HepG2 (cell line): ENCODE results near the gene DOCK4. TPM values are rescaled to one million over a fixed set of nuclear protein-coding genes. Genes with fewer than 3 reads are reported as not detected.

Source experiments
- ATAC-seq: fragments of 200-7000 bp; cut with Tn5 transposase; 3 replicates; pipeline ENCODE4 v1.9.1; 2020; ENCODE audit warnings: mild to moderate bottlenecking, moderate library complexity
- BruUV-seq: library from RNA; stranded (reverse); fragments of 400-500 nt; replicated peaks from 2 replicates; lab custom pipeline; 2021; lab: Mats Ljungman, UMichigan
- CTCF ChIA-PET: fragments of 300-600 bp; formaldehyde crosslinking; extraction: SDS; loops from one replicate; lab custom pipeline; 2021; ENCODE audit warnings: low total read pairs, inconsistent platforms, low intra/inter-chr PET ratio; lab: Yijun Ruan, JAX
- POLR2A ChIA-PET: fragments of 350-600 bp; sonication (Branson Sonifier 250); formaldehyde crosslinking; loops from one replicate; lab custom pipeline; 2020; ENCODE audit warnings: antibody characterized with exemption, inconsistent platforms; lab: Yijun Ruan, JAX
- DNase-seq: peaks from one replicate; pipeline ENCODE4 v3.0.0-alpha.2; 2015; ENCODE audit warnings: low spot score
- FAIRE-seq: peaks from 3 replicates; lab custom pipeline; 2011; peaks lifted over from hg19 to GRCh38; lab: Jason Lieb, UNC
- H2AFZ ChIP-seq: one replicate; pipeline ENCODE4 v1.6.1; 2011; ENCODE audit warnings: low read length, inconsistent platforms
- H3K27ac ChIP-seq: fragments of 300-600 bp; 3 replicates; pipeline ENCODE4 v1.8.0; 2011; ENCODE audit warnings: mixed run types, mild to moderate bottlenecking, mixed read lengths, low read length, inconsistent platforms; ENCODE audit not compliant: insufficient read depth; ENCODE audit errors: extremely low read length
- H3K27me3 ChIP-seq, 2 experiments: fragments of 200-600 bp in 1 of 2; 2 replicates in 1 of 2; 3 replicates in 1 of 2; pipeline versions ENCODE4 v1.6.0 to v1.8.0; 2011; ENCODE audit warnings: low read length in 2 of 2, mild to moderate bottlenecking in 2 of 2, moderate library complexity in 2 of 2, inconsistent platforms in 1 of 2; ENCODE audit not compliant: insufficient read depth in 2 of 2, control insufficient read depth in 1 of 2
- H3K36me3 ChIP-seq, 2 experiments: fragments of 200-600 bp in 1 of 2; replicated peaks in 1 of 2; 2 replicates in 1 of 2; 3 replicates in 1 of 2; pipeline versions ENCODE4 v1.5.1 to v1.8.0; 2011; ENCODE audit warnings: low read length in 2 of 2, inconsistent platforms in 1 of 2; ENCODE audit not compliant: insufficient read depth in 2 of 2, control insufficient read depth in 1 of 2
- H3K4me1 ChIP-seq: 2 replicates; pipeline ENCODE4 v1.5.1; 2012; ENCODE audit warnings: low read length, inconsistent platforms; ENCODE audit not compliant: insufficient read depth
- H3K4me2 ChIP-seq: 2 replicates; pipeline ENCODE4 v1.6.0; 2011; ENCODE audit warnings: low read depth, low read length, inconsistent platforms
- H3K4me3 ChIP-seq, 3 experiments: fragments of 200-600 bp in 1 of 3; sonication (generic), shearing (Covaris generic) in 1 of 3; replicated peaks in 1 of 3; 2 replicates each; pipeline ENCODE4 v1.5.1; 2011 to 2016; ENCODE audit warnings: low read length in 3 of 3, inconsistent platforms in 2 of 3, low read depth in 2 of 3, mild to moderate bottlenecking in 2 of 3, control low read depth in 1 of 3, mixed read lengths in 1 of 3; ENCODE audit not compliant: insufficient read depth in 1 of 3
- H3K79me2 ChIP-seq: one replicate; pipeline ENCODE4 v1.6.1; 2011; ENCODE audit warnings: low read length, inconsistent platforms; ENCODE audit not compliant: insufficient read depth
- H3K9ac ChIP-seq: 2 replicates; pipeline ENCODE4 v1.6.0; 2011; ENCODE audit warnings: mild to moderate bottlenecking, low read depth, low read length, inconsistent platforms; ENCODE audit not compliant: insufficient read depth
- H3K9me3 ChIP-seq: 2 replicates; pipeline ENCODE4 v1.5.1; 2012; ENCODE audit warnings: mild to moderate bottlenecking, low read length
- H4K20me1 ChIP-seq: 2 replicates; pipeline ENCODE4 v1.6.0; 2011; ENCODE audit warnings: inconsistent platforms, mild to moderate bottlenecking, low read length, moderate library complexity; ENCODE audit not compliant: insufficient read depth
- ATF1 ChIP-seq: IDR thresholded peaks from 2 replicates; pipeline ENCODE4 v1.6.1; 2016; ENCODE audit warnings: mild to moderate bottlenecking, control low read depth
- MZF1 ChIP-seq: sonication (generic); formaldehyde crosslinking; IDR thresholded peaks from 2 replicates; pipeline ENCODE4 v1.8.1; 2023; ENCODE audit warnings: mild to moderate bottlenecking, missing genetic modification reagents, borderline replicate concordance
- POLR2AphosphoS5 ChIP-seq: IDR thresholded peaks from 2 replicates; pipeline ENCODE4 v1.6.1; 2012; ENCODE audit warnings: low read depth, low read length
- SRSF4 ChIP-seq: fragments of 200-400 bp; formaldehyde crosslinking; IDR thresholded peaks from one replicate; pipeline ENCODE4 v1.6.1; 2018; ENCODE audit warnings: mild to moderate bottlenecking, low read depth, low read length, moderate library complexity; ENCODE audit not compliant: poor library complexity, severe bottlenecking
- ZNF446 ChIP-seq: sonication (generic); formaldehyde crosslinking; IDR thresholded peaks from 2 replicates; pipeline ENCODE4 v1.5.0; 2020; ENCODE audit warnings: mild to moderate bottlenecking, missing genetic modification reagents
- ZNF460 ChIP-seq: sonication (generic); formaldehyde crosslinking; IDR thresholded peaks from 2 replicates; pipeline ENCODE4 v1.5.1; 2020; ENCODE audit warnings: missing genetic modification reagents, mild to moderate bottlenecking, borderline replicate concordance
- ZNF792 ChIP-seq: IDR thresholded peaks from 2 replicates; pipeline ENCODE4 v1.6.1; 2016
- ZNF816 ChIP-seq: sonication (generic); formaldehyde crosslinking; IDR thresholded peaks from 2 replicates; pipeline ENCODE4 v1.8.0; 2022; ENCODE audit warnings: missing genetic modification reagents, mild to moderate bottlenecking, borderline replicate concordance
- WGBS: methylation state at CpG from one replicate; pipeline ENCODE4 v1.1.6; 2017; ENCODE audit warnings: low lambda C conversion rate; 5-methylcytosine and 5-hydroxymethylcytosine counted together
- in situ Hi-C: cut with HindIII; loops from 2 replicates; pipeline ENCODE4 v1.10.0; 2017; ENCODE audit warnings: low pct_unique_long_range_greater_than_20kb; ENCODE audit not compliant: extremely low pct_ligation_motif_present
- intact Hi-C: fragments of 100-400 bp; cut with micrococcal nuclease; formaldehyde crosslinking; loops from one replicate; pipeline ENCODE4 v1.10.0; 2022; ENCODE audit not compliant: unreplicated experiment
- polyA plus RNA-seq, 8 experiments: library from polyadenylated mRNA; depleted of rRNA in 3 of 8; stranded (reverse) in 7 of 8; unstranded in 1 of 8; fragments of >200 nt; fragmentation: Illumina TruSeq in 4 of 8; extraction: Trizol in 4 of 8; gene quantifications; 2 replicates each; pipeline versions ENCODE4 v1.2.1 to v1.2.3, GENCODE V29; 2011 to 2016; ENCODE audit warnings: low read depth in 4 of 8, missing spikeins in 1 of 8, mixed read lengths in 1 of 8; ENCODE audit not compliant: insufficient read depth in 1 of 8
- total RNA-seq, 5 experiments: library from RNA; depleted of rRNA; stranded (reverse); fragments of >200 nt; fragmentation: Illumina TruSeq; extraction: Trizol; gene quantifications; 2 replicates each; pipeline ENCODE4 v1.2.3, GENCODE V29; 2016; ENCODE audit warnings: low read depth in 1 of 5
- TF ChIP-seq, protein P1 (sequence below): sonication (generic); formaldehyde crosslinking; IDR thresholded peaks from 2 replicates; pipeline ENCODE4 v1.4.0; 2020; ENCODE audit warnings: missing genetic modification reagents
- TF ChIP-seq, protein P2 (sequence below): IDR thresholded peaks from 2 replicates; pipeline ENCODE4 v1.6.1; 2016; ENCODE audit warnings: missing genetic modification reagents, missing compliant biosample characterization

Gene DOCK4
- total and polyA plus RNA-seq, 2 of the 13 experiments (the other 11 are each of a cell fraction or from before 2014, with no cell fraction given), result 13.5 to 17.4 TPM

DNA sequence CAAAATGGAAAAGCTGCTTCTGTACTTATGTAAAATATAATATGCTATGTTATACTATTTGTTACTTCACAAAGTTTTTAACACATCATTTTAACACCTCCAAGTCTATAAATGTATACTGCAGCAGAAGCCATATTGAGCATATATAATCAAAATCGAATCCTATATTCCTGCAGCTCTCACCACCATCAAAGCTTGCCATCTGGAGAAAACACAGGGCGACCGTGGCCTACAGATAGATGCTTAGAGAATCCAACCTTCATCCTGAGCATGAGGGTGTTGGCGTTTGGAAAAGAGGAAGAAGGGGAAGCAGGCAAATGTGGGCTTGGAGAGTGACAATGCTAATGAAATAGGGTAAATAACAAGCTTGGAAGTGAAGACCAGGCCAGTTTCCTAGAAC, 385.2 kb downstream of the DOCK4 start:
- DNase-seq (no peak), FAIRE-seq (no peak), ATAC-seq (no peak)
- Histone ChIP-seq H2AFZ (no peak overlapping the region), H3K79me2 (no peaks in the 10 kb centered on the region), H3K4me3 (no peak overlapping the region), H3K4me1 (no peaks in the 10 kb centered on the region), H3K27ac (no peak overlapping the region), H3K9me3 (no peaks in the 10 kb centered on the region), H4K20me1 (no peaks in the 10 kb centered on the region), H3K9ac (no peak overlapping the region), H3K36me3 (peaks cover 4 to 7% of the 10 kb centered on the region in 2 experiments; a peak in 4 of 5 replicates), H3K27me3 (no peaks in the 10 kb centered on the region; a peak in 1 of 5 replicates), H3K4me2 (no peak overlapping the region)
- no TSS peak for BruUV-seq
- no peak for TF ChIP-seq ZNF816
- no peak for TF ChIP-seq MZF1 (CRISPR knock-in tag)
- TF ChIP-seq ZNF446 (CRISPR knock-in tag), result no peak
- no peak for TF ChIP-seq ZNF792 (CRISPR knock-in tag)
- TF ChIP-seq, protein P1, sequence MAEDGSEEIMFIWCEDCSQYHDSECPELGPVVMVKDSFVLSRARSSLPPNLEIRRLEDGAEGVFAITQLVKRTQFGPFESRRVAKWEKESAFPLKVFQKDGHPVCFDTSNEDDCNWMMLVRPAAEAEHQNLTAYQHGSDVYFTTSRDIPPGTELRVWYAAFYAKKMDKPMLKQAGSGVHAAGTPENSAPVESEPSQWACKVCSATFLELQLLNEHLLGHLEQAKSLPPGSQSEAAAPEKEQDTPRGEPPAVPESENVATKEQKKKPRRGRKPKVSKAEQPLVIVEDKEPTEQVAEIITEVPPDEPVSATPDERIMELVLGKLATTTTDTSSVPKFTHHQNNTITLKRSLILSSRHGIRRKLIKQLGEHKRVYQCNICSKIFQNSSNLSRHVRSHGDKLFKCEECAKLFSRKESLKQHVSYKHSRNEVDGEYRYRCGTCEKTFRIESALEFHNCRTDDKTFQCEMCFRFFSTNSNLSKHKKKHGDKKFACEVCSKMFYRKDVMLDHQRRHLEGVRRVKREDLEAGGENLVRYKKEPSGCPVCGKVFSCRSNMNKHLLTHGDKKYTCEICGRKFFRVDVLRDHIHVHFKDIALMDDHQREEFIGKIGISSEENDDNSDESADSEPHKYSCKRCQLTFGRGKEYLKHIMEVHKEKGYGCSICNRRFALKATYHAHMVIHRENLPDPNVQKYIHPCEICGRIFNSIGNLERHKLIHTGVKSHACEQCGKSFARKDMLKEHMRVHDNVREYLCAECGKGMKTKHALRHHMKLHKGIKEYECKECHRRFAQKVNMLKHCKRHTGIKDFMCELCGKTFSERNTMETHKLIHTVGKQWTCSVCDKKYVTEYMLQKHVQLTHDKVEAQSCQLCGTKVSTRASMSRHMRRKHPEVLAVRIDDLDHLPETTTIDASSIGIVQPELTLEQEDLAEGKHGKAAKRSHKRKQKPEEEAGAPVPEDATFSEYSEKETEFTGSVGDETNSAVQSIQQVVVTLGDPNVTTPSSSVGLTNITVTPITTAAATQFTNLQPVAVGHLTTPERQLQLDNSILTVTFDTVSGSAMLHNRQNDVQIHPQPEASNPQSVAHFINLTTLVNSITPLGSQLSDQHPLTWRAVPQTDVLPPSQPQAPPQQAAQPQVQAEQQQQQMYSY (CRISPR knock-in tag), result no peak
- no peak for TF ChIP-seq SRSF4
- no peak for TF ChIP-seq ZNF460 (CRISPR knock-in tag)
- TF ChIP-seq ATF1 (CRISPR knock-in tag), result no peak
- TF ChIP-seq, protein P2, sequence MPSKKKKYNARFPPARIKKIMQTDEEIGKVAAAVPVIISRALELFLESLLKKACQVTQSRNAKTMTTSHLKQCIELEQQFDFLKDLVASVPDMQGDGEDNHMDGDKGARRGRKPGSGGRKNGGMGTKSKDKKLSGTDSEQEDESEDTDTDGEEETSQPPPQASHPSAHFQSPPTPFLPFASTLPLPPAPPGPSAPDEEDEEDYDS (CRISPR knock-in tag), result no peak
- no peak for TF ChIP-seq POLR2AphosphoS5
- 89% methylated on average over 4 of the region's 4 CpGs for WGBS
- CTCF ChIA-PET, result no interaction called here
- intact Hi-C loops (no loop called here), in situ Hi-C loops (no loop called here)
- POLR2A ChIA-PET, result no interaction called here
